SJCRH30 (cell line): Measurements from ENCODE around the gene BABAM2. TPM values are rescaled to one million over a fixed set of nuclear protein-coding genes. Genes with fewer than 3 reads are reported as not detected.

Experiments
- DNase-seq, 2 experiments: peaks; one replicate each; pipeline ENCODE4 v3.0.0-alpha.2; 2015 to 2020
- H3K27ac ChIP-seq: fragments of 250-450 bp; sonication (Bioruptor Pico); 2 replicates; pipeline ENCODE4 v1.5.1; 2020; ENCODE audit warnings: mild to moderate bottlenecking, moderate library complexity
- H3K27me3 ChIP-seq: fragments of 250-450 bp; sonication (Bioruptor Pico); 2 replicates; pipeline ENCODE4 v1.5.1; 2020; ENCODE audit warnings: mild to moderate bottlenecking, moderate library complexity
- H3K36me3 ChIP-seq: fragments of 250-450 bp; sonication (Bioruptor Pico); 2 replicates; pipeline ENCODE4 v1.5.1; 2020; ENCODE audit warnings: mild to moderate bottlenecking, moderate library complexity
- H3K4me1 ChIP-seq: fragments of 250-450 bp; sonication (Bioruptor Pico); 2 replicates; pipeline ENCODE4 v1.5.1; 2020; ENCODE audit warnings: mild to moderate bottlenecking, moderate library complexity
- H3K4me3 ChIP-seq: fragments of 250-450 bp; sonication (Bioruptor Pico); 2 replicates; pipeline ENCODE4 v1.5.1; 2020; ENCODE audit warnings: mild to moderate bottlenecking, moderate library complexity
- H3K9me3 ChIP-seq: fragments of 250-450 bp; sonication (Bioruptor Pico); replicated peaks from 2 replicates; pipeline ENCODE4 v1.5.1; 2020; ENCODE audit warnings: mild to moderate bottlenecking, moderate library complexity
- total RNA-seq: library from RNA; depleted of rRNA; stranded (reverse); fragments of >200 nt; shearing (Covaris generic); gene quantifications from 2 replicates; pipeline ENCODE4 v1.2.3, GENCODE V29; 2014

BABAM2 gene
- total RNA-seq, 1 experiment from 2014 or later = 37.3 TPM

DNA sequence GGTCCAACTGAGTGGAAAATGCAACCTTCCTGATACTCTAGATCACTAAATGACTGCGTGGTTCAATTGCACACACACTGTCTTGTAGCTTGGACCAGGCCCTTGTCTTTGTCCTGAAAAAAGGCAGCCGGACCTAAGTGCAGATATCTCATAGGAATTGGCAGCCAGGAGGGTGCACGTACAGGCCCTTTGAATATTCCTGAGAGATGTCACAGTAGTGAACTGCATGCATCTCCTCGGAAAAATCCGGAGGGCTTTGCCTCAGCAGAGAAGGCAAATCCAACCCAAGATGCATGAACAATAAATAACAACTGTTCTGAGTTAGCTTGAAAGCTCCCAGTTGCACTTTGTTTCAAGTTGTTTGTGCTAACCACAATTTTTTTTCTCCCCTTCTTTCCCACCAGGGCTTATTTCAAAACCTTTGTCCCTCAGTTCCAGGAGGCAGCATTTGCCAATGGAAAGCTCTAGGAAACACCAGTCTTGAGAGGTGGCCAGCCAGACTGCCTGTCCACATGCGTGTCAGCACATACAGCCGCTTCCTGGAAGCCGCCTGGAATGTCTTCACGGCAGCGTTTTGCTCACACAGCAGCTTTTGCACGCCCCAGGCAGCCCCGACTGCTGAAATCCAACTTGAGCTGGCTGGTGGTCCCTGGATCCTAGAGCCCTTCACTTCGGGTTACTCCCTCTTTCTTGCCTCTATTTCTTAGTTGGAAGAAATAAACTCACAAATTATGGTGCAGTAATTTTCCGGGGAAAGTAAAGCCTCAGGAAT is 447.7 kb downstream of the BABAM2 start:
- Histone ChIP-seq H3K36me3 (no peaks in the 10 kb centered on the region), H3K27me3 (no peaks in the 10 kb centered on the region), H3K4me1 (peaks cover 31% of the 10 kb centered on the region), H3K9me3 (no peaks in the 10 kb centered on the region), H3K4me3 (no peak overlapping the region), H3K27ac (peak overlapping the region; percentile 37)
- DNase-seq = peak; percentile 77 to 81

DNA sequence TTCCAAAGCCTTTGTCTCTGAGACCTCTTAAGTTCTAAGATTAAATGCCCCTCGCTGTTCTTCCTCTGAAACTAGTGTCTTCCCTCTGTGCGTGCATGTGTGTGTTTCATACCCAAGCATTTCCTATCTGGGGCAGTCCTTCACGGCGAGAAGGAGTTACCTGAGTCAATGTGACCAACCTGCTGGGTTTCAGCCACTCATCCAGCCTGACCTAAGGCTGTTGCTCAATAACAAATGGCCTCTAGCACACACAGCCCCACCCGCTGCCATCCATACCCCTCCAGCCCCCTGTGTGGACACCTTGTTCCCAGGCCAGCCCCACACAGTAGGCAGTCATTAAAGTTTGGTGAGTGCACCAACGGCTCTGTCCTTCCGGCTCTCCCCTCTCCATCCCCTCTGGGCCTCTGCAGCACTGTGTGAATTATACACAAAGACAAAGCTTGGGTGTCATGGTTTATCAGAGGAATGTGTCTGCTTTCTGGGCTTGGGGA is 448.3 kb downstream of the BABAM2 start:
- Histone ChIP-seq H3K27ac (peak overlapping the region; percentile 37), H3K27me3 (no peaks in the 10 kb centered on the region), H3K9me3 (no peaks in the 10 kb centered on the region), H3K36me3 (no peaks in the 10 kb centered on the region), H3K4me3 (no peak overlapping the region), H3K4me1 (peaks cover 29% of the 10 kb centered on the region)
- DNase-seq = no peak

DNA sequence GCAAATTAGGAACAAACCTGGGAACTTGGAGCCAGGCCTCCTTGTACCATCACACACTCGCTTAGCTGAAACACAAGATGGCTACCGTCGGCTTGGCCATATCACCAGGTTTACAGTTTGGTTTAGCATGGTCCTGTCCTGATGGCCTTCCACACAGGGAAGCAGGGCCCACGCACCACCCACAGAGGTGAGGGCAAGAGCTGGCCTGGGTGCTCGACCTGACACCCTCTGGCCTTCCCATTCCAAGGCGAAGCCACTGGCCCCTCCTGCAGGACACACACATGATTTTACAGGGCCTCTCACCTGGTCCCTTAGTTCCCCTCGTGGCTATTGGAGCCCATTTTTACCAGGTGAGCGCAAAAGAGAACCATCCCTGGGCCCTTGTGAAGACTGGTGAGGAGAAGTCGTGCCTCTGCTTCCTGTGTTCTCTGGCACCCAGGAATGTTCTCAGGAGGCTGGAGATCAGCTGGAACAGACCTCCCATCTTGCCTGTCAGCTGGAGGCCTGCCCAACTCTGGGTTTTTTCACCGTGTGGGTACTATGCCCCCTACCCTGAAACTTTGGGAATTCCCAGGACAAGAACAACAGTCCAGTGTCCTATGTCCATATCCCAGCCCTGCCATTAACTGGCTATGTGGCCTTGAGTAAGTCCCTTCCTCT is 449.1 kb downstream of the BABAM2 start:
- Histone ChIP-seq H3K27ac (no peak overlapping the region), H3K4me1 (peaks cover 32% of the 10 kb centered on the region), H3K9me3 (no peaks in the 10 kb centered on the region), H3K4me3 (no peak overlapping the region), H3K36me3 (no peaks in the 10 kb centered on the region), H3K27me3 (no peaks in the 10 kb centered on the region)
- no peak for DNase-seq

DNA sequence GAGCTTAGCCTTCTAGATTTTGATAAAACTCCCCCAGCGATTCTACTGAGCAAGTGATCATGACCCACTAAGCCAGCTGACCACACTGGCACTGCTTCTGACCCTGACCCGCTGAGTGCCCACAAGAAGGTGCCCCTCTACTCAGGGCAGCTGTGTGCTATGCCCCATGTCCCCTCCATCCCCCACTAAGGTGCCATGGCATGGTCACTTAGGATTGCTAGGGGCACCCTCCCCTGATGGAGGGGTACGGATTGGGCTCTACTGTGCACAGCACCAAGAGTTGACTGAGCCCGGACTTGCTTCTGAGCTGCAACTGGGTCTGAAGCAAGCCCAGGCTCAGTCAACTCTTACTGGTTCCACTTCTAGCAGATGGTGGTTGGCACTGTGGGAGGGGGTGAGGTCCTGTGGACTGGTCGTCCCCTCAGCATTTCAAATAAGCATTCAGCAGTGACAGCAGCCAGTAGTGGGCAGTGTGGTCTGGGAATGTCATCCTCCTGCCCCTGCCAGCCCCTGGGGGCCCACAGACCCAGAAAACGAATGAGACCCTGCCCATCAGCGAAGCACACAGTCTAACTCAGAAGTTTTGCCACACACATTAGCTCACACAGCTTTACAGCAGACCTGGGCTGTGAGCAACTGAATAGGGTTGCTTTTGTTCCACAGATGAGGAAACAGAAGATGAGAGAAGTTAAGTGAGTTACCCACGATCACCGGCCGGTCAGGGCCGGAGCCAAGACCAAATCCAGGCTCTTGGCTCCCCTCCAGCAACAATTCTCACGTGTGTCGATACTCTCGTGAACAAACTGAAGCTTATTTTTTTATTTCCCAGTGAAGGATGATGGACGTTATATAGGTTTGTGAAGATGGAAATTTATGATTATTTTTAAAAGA is 450.0 kb downstream of the BABAM2 start:
- Histone ChIP-seq H3K36me3 (no peaks in the 10 kb centered on the region), H3K9me3 (no peaks in the 10 kb centered on the region), H3K27me3 (no peaks in the 10 kb centered on the region), H3K4me1 (peaks cover 41% of the 10 kb centered on the region), H3K27ac (no peak overlapping the region), H3K4me3 (no peak overlapping the region)
- no peak for DNase-seq

DNA sequence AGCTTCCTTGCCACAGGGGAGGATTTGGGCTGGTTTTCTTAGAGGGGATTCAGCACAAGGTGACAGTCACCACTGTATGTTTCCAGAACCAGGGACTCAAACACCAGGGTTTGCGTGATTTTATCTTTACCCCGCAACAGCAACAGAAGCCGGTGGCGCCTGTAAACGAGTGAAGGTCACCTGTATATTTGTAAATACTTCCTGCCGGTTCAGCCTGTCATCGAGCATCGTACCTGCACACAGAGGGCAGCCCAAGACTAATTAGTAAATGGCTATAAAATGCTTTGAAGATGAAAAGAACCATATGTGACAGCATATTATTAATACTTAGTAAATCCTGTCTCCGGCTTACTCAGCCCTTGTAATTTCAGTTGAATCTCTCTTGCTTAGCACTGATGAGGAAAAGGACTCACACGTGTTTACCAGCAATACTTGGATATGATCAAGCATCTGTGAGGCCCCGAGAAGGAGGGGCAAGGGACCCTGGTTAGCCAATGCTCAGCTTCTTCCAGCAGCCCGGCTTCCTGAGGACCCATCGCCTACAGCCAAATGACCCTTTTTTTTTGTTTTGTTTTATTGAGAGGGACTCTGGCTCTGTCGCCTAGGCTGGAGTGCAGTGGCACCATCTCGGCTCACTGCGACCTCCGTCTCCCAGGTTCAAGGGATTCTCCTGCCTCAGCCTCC is 450.8 kb downstream of the BABAM2 start:
- Histone ChIP-seq H3K4me1 (peaks cover 47% of the 10 kb centered on the region), H3K27me3 (no peaks in the 10 kb centered on the region), H3K36me3 (no peaks in the 10 kb centered on the region), H3K27ac (no peak overlapping the region), H3K9me3 (no peaks in the 10 kb centered on the region), H3K4me3 (no peak overlapping the region)
- no peak for DNase-seq

DNA sequence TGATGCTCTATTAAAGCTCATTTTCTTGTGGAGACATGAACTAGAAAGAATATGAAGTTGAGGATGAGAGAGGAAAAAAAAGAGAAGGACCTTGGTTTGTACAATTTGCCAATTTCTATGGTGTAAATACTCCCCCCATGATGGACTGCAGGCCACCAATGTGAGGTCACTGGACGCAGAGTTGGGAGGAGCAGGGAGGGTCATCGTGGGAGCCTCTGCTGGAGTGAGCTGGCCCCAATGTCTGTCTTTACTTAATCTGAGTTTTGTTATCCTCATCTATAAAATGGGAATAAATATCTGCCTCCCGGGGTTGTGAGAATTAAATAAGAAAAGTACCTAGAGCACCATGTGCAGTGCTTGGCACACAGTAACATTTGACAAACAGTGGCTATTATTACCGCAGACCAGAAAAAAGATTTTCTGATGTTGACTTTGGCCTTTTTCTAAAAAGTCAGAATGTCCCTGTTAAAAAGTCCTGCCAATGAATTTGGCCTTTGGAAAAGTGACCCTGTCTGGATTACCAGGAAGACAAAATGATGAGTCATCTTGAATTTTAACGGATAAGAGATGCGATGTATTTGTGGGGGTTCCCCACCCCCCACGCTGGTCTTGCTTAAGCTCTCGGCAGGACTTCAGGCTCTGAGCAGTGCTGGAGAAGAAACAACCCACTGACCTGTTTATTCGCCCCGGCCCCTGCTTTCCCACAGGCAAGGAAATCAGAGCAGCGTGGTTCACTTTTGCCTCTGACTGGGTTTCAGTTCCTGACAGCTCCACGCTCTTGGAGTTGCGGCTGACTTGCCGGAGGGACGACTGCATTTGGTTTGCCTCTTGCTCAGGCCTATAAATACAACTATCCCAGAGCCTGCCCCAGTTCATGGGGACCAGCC is 451.8 kb downstream of the BABAM2 start:
- no peak overlapping the region for H3K4me3 ChIP-seq
- H3K27me3 ChIP-seq = no peaks in the 10 kb centered on the region
- H3K36me3 ChIP-seq = no peaks in the 10 kb centered on the region
- H3K4me1 ChIP-seq = peaks cover 53% of the 10 kb centered on the region
- H3K27ac ChIP-seq = peak overlapping the region; percentile 8; the same call in 1 of the 2 replicates
- H3K9me3 ChIP-seq = no peaks in the 10 kb centered on the region
- DNase-seq = peak in 1 of 2 experiments; percentile 54

DNA sequence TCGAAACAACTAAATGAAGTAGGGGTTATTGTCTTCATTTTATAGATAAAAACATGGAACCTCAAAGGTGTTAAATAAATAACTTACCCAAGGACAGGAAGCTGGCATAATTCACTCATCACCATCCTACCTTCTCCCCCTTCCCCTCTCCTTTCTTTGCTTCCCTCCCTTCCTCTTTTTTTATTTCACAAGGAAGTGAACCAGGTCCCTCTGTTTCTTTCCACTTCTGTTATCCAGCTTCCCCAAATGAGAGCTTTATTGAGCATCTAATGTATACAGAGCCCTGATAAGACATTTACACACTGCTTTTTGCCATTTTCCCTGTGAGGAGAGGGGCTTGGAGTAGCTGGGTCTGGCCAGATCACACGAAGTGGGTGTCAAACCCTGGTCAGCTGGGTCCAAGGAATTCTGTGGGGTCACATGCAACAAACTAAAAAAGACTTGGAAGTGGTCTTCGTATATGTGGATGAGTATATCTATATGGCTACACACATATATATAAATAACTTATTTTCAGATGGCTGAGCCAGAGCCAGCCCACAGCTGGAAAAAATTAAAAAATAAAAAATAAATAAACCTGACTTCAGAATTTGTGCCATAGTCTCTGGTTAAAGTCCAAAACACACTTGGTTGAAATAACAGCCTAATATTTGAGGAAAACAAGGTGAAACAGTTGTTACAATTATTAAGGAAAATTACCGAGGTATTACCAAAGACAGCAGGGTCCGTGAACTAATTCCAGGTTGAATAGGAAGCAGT is 452.8 kb downstream of the BABAM2 start:
- Histone ChIP-seq H3K4me1 (peaks cover 45% of the 10 kb centered on the region), H3K27me3 (no peaks in the 10 kb centered on the region), H3K4me3 (no peak overlapping the region), H3K9me3 (no peaks in the 10 kb centered on the region), H3K36me3 (no peaks in the 10 kb centered on the region), H3K27ac (no peak overlapping the region)
- DNase-seq = no peak

DNA sequence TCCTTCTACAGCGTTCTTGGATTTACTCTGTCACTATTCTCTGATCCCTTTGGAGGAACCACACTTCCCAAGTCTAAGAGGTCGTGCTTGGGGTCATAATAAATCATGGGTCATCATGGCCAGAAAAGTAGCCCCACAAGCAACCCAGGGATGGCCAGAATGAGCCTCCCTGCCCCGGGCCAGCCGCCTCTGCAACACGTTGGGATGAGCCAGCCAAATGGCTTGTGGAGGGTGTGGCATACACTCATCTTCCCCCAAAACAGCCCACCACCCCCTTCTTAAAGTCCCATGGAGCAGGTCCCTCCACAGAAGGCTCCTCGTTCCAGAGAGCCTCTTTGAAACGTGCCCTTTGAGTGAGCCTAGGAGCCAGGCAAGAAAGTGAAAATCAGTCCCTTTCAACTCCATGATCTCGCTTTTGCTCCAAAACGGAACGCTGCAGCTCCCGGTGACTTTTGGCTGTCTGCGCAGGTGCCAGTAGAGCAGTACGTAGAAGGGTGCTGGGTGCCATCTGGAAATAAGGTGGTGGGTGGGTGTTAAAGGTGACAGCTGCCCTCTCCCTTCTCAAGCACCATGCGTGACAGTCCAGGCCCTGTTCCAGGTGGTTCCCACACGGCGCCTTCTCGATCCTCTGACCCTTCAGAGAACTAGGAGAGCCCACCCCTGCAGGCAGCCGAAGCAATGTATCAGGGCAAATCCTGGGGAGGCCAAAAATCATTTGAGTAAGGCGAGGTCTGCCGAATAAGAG is 453.6 kb downstream of the BABAM2 start:
- peak overlapping the region; percentile 68; the same call in 1 of the 2 replicates for H3K27ac ChIP-seq
- H3K4me3 ChIP-seq = no peak overlapping the region
- peaks cover 37% of the 10 kb centered on the region for H3K4me1 ChIP-seq
- H3K36me3 ChIP-seq = no peaks in the 10 kb centered on the region
- DNase-seq = no peak
- no peaks in the 10 kb centered on the region for H3K27me3 ChIP-seq
- H3K9me3 ChIP-seq = no peaks in the 10 kb centered on the region

DNA sequence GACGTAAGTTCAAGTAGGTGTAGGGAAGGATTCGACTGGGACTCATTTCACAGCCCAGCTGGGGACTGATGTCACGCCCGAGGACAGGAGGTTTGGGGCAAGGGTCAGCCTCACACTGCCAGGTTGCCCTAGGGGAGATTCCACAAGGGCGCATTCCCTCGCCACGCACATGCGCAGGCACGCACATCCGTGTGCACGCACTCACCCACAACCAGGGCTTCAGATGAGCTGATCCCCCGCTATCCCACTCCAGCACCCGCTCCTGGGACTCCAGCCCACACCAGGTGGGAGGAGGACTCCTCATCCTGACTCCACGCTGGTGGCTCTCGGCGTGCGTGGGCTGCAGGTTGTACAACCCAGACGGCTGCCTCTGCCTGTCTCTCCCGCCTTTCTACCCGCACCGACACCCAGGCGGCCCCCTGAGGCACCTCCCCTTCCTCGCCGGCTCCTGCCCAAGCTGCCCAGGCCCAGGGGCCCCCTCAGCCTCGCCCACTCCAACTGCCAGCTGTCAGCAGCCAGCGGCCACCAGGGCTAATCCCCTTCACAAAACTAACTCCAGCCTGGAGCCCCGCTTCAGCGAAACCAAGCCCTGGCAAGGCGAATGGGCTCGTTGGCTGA is 454.3 kb downstream of the BABAM2 start:
- H3K27ac ChIP-seq = peak overlapping the region; percentile 68

DNA sequence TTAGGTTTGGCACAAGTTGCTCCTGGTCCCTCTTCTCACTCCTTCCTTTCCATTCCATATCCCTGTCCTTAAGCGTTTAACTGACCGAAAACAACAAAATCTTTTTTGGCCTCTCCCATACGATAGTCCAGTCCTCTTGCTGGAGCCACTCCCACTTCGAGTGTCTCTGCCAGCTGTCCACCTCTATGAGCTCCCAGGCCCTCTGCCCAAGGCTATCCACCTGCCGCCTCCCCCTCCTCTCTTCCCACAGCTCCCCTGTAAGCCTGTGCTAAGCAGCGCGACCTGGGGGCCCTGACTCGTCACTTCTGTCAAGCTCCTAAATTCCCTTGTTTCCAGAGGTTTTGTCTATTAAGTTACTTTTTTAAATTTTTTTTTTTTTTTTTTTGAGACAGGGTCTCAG is 455.1 kb downstream of the BABAM2 start:
- DNase-seq = peak; percentile 92 to 94
- Histone ChIP-seq H3K27ac (peak overlapping the region; percentile 68), H3K36me3 (no peaks in the 10 kb centered on the region), H3K4me1 (peaks cover 36% of the 10 kb centered on the region), H3K9me3 (no peaks in the 10 kb centered on the region), H3K27me3 (no peaks in the 10 kb centered on the region), H3K4me3 (peak overlapping the region; percentile 28)

More for the DNA sequence above, 454.3 kb downstream of the BABAM2 start:
- DNase-seq = peak; percentile 83
- H3K27me3 ChIP-seq = no peaks in the 10 kb centered on the region
- H3K36me3 ChIP-seq = no peaks in the 10 kb centered on the region
- H3K9me3 ChIP-seq = no peaks in the 10 kb centered on the region
- H3K4me1 ChIP-seq = peaks cover 36% of the 10 kb centered on the region
- H3K4me3 ChIP-seq = peak overlapping the region; percentile 28

DNA sequence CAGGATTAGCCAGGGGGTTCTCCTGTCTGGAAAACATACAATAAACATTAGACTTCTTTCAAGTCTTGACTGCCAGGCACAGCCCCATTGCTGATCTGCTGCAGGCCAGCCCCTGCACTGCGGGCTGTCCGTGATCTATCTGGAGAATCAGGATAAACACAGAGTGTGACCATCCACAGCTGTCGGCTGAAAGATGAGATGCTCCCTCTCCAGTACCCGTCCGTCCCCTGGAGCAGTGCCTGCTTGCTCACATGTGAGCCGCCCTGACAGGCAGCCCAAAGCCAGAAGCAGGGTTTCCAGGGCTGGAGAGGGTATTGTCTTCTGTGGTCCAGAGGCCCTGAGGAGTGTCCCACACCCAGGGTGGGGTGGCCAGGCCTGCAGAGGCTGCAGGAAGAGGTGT is 456.1 kb downstream of the BABAM2 start:
- Histone ChIP-seq H3K27ac (peak overlapping the region; percentile 68), H3K4me3 (no peak overlapping the region), H3K4me1 (peaks cover 36% of the 10 kb centered on the region), H3K36me3 (no peaks in the 10 kb centered on the region), H3K9me3 (no peaks in the 10 kb centered on the region), H3K27me3 (no peaks in the 10 kb centered on the region)
- peak; percentile 99 for DNase-seq

DNA sequence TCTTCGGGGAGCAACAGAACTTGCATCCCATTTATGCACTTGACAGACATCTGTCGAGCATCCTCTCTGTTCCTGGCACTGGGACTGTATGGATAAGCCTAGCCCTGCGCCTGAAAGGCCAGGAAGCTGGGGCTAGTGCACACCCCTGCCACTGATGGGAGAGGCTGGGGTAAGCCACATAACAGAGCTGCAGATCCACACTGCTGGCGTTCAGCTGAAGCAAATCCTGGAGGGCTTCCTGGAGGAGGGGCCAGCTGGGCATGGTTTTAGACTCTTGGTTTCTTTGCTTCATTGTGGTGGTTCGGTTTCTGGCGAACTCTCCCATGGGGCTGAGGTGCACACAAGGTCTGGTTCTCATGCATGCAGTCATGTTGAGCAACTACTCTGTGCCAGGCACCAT is 456.7 kb downstream of the BABAM2 start:
- DNase-seq = no peak
- Histone ChIP-seq H3K4me1 (peaks cover 35% of the 10 kb centered on the region), H3K27ac (peak overlapping the region; percentile 68)

More for the DNA sequence above, 456.7 kb downstream of the BABAM2 start:
- H3K27me3 ChIP-seq = no peaks in the 10 kb centered on the region
- H3K9me3 ChIP-seq = no peaks in the 10 kb centered on the region
- no peak overlapping the region for H3K4me3 ChIP-seq
- H3K36me3 ChIP-seq = no peaks in the 10 kb centered on the region
